Measurements from ENCODE around the gene PTPRQ. TPM values are rescaled to one million over a fixed set of nuclear protein-coding genes. Genes with fewer than 3 reads are reported as not detected.

PTPRQ gene
- total RNA-seq, 1 donor from 2014 or later, result not detected

DNA sequence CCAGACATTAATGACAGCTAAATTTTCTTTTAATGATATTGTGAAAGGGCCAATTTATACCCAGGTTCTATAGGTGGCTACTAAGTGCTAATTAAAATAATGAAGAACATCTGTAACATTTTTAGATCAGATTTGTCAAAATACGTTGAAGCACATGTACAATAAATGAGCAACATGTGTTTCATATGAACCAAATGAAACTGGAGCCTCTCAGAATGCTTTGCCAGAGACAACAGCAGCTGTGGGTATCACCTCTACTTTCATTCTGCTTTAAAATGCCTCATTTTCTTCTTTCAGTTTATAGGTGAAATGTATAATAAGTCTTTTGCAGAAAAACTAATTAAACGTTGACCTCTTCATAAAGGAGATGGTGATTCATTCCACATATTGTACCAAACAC, 237.3 kb downstream of the PTPRQ start:
- Histone ChIP-seq H3K4me3 (ENCODE audit: low read depth, low read length) (no peak overlapping the region), H3K36me3 (ENCODE audit: control insufficient read depth, insufficient read depth, low read length) (no peaks in the 10 kb centered on the region), H3K27me3 (ENCODE audit: control insufficient read depth, insufficient read depth, low read length) (no peaks in the 10 kb centered on the region)
- FAIRE-seq (no peak), DNase-seq (ENCODE audit: low read depth) (no peak)
- no peak for TF ChIP-seq CTCF (IDR thresholded peaks at IDR 0.05; ENCODE audit: insufficient read depth, low read length, severe bottlenecking)

DNA sequence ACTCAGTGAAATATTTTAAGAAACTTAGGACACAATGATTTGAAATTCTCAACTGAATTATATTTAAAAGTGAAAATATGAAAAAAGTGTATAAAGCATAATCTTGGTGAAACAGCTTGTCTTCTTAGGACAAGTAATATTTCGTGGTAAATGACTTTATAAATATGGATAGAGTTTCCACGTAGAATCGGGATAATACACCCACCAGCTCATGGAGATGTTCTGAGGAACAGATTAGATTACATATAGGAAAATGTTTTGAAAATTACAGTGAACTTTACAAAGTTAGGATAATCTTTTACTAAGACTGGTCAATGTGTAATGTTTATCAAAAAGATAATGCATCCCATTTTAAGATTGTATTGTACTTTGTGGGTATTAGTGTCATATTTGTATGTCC, 237.8 kb downstream of the PTPRQ start:
- DNase-seq (ENCODE audit: low read depth) (no peak), FAIRE-seq (no peak)
- H3K27me3 ChIP-seq (ENCODE audit: control insufficient read depth, insufficient read depth, low read length), result no peaks in the 10 kb centered on the region
- H3K36me3 ChIP-seq (ENCODE audit: control insufficient read depth, insufficient read depth, low read length), result no peaks in the 10 kb centered on the region
- TF ChIP-seq CTCF (IDR thresholded peaks at IDR 0.05; ENCODE audit: insufficient read depth, low read length, severe bottlenecking), result no peak
- no peak overlapping the region for H3K4me3 ChIP-seq (ENCODE audit: low read depth, low read length)

- TF ChIP-seq CTCF (IDR thresholded peaks at IDR 0.05; ENCODE audit: insufficient read depth, low read length, severe bottlenecking), result no peak
- DNase-seq (ENCODE audit: low read depth), result peak; percentile 7
- Histone ChIP-seq H3K36me3 (ENCODE audit: control insufficient read depth, insufficient read depth, low read length) (no peaks in the 10 kb centered on the region), H3K27me3 (ENCODE audit: control insufficient read depth, insufficient read depth, low read length) (no peaks in the 10 kb centered on the region), H3K4me3 (ENCODE audit: low read depth, low read length) (no peak overlapping the region)
- FAIRE-seq, result no peak
Observed at GRCh38 chr12:80684077-80684495, 240.1 kb downstream of the PTPRQ start.

DNA sequence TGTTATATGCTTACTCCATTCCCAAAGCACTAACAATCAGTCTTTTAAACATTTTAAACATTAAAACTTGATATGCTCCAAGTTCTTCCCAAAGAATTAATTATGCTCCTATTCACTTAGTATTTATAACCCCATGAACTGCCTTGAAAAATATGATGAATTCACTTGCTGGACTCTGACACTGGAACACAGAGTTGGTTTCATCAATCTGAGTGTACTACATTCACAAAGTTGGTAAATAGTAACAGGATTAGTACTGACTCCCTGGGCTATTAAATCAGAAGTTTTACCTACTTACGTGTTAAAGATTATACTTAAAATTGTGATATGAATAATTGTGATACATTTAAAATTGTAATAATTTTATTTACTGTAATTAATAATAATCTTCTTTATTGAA, 246.1 kb downstream of the PTPRQ start:
- no peak for FAIRE-seq
- TF ChIP-seq CTCF (IDR thresholded peaks at IDR 0.05; ENCODE audit: insufficient read depth, low read length, severe bottlenecking), result no peak

DNA sequence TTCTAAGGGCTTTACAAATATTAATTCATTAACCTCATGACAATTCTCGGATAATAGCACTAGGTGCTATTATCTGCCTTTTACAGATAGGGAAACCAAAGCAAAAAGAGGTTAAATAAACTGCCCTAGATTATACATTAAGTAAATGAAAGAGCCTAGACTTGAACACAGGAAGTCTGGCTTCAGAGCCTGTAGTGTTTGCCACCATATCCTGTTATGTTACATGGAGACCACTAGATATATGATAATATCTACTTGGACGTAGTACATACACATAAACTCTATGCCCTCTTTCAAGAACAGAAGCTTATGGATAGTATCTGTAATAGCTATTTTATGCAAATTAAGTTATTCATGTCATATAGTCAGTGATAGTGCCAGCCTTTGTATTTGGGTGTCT, 246.5 kb downstream of the PTPRQ start:
- DNase-seq (ENCODE audit: low read depth) (no peak), FAIRE-seq (no peak)
- Histone ChIP-seq H3K27me3 (ENCODE audit: control insufficient read depth, insufficient read depth, low read length) (no peaks in the 10 kb centered on the region), H3K36me3 (ENCODE audit: control insufficient read depth, insufficient read depth, low read length) (no peaks in the 10 kb centered on the region), H3K4me3 (ENCODE audit: low read depth, low read length) (no peak overlapping the region)
- TF ChIP-seq CTCF (IDR thresholded peaks at IDR 0.05; ENCODE audit: insufficient read depth, low read length, severe bottlenecking), result no peak

More for the DNA sequence above, 246.1 kb downstream of the PTPRQ start:
- DNase-seq (ENCODE audit: low read depth), result no peak
- H3K4me3 ChIP-seq (ENCODE audit: low read depth, low read length), result no peak overlapping the region
- H3K27me3 ChIP-seq (ENCODE audit: control insufficient read depth, insufficient read depth, low read length), result no peaks in the 10 kb centered on the region
- H3K36me3 ChIP-seq (ENCODE audit: control insufficient read depth, insufficient read depth, low read length), result no peaks in the 10 kb centered on the region

GRCh38 chr12:80692114-80692513, 248.1 kb downstream of the PTPRQ start:
- Histone ChIP-seq H3K36me3 (ENCODE audit: control insufficient read depth, insufficient read depth, low read length) (no peaks in the 10 kb centered on the region), H3K27me3 (ENCODE audit: control insufficient read depth, insufficient read depth, low read length) (no peaks in the 10 kb centered on the region), H3K4me3 (ENCODE audit: low read depth, low read length) (no peak overlapping the region)
- DNase-seq (ENCODE audit: low read depth), result peak; percentile 7
- no peak for FAIRE-seq
- no peak for TF ChIP-seq CTCF (IDR thresholded peaks at IDR 0.05; ENCODE audit: insufficient read depth, low read length, severe bottlenecking)
